ENCODE data around the gene FOXK2.

The FOXK2 gene

GRCh38 chr17:82613283-82614094, 94.0 kb downstream of the FOXK2 start:
- no peak for TF ChIP-seq CTCF (IDR thresholded peaks at IDR 0.05; ENCODE audit: extremely low read depth, missing control alignments)
- no peak for DNase-seq (ENCODE audit: low spot score)

- no peak for TF ChIP-seq CTCF (IDR thresholded peaks at IDR 0.05; ENCODE audit: extremely low read depth, missing control alignments)
- DNase-seq (ENCODE audit: low spot score) = no peak
Measured at GRCh38 chr17:82614095-82614631, 94.6 kb downstream of the FOXK2 start.

DNA sequence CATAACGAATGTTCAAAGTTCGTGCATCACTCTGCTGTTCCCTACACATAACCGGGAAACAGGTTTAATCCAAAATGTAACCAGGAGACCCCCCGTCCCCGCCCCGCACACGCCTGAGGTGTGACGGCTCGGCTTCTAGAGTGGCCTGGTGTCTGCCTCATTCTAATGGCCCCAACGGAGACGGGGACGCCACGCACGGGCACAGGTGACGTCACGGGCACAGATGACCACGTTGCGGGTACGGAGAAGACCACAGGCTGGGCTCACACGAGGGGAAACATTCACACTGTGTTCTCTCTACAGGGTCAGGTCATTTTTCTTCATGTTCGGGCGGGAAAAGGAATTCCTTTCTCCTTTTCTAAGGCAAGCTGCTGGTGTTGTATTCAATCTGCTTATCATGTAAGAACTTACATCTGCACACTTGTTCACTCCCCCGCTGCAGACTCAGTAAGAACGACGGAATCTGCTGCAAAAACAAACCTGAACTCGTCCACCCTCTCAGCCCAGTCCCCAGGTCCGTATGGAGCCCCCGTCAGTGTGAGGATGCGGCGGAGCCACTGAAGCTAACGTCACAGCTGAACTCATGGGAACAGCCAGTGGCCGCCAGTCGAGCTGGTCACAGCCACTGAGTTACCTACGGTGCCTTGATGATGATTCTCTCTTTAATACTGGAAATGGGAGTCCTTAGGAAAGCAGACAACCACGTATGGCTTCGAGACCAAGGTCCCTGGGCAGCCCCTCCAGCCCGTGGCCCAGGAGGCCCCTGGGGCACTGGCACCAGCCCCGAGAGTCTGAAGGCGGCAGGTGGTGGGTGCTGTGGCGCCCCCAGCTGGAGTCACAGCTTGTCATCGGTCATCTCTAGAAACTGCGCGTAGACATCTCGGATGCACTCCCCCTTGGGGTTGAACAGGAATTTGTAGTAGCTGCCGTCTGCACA, 95.8 kb downstream of the FOXK2 start:
- DNase-seq (ENCODE audit: low spot score) = no peak
- peak; percentile 16 for TF ChIP-seq CTCF (IDR thresholded peaks at IDR 0.05; ENCODE audit: extremely low read depth, missing control alignments)

DNA sequence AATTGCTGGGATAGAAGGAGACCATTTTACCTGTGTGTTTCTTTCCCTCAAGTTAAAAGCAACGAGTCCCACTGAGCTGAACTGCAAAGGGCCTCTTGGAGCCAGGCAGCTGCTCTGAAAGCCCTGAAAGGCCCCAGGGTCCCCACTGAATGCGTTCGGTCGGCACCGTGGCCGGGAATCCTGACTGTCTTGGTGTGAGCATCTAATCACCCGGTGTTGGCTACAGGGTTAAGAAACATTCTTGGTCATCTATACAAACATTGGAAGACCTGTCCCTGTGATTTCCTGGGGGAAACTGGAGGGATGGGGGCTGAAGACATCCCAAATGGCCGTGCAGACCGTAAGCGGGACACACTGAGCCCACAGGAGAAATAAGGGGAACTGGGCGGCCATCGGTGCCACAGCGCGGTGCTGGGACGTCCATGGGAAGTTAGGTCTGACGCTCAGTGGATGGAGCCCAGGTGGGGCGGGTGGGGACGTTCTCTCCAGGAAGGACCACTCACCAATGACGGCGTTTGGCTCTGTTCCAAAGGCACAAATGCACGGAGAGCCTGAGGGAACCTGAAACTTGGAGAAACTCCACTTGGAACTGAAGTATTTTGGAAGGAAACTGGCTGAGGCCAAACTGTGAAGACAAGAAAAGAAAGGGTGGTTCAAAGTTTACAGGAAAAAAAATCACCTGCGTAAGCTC, 96.6 kb downstream of the FOXK2 start:
- no peak for TF ChIP-seq CTCF (IDR thresholded peaks at IDR 0.05; ENCODE audit: extremely low read depth, missing control alignments)
- no peak for DNase-seq (ENCODE audit: low spot score)

DNA sequence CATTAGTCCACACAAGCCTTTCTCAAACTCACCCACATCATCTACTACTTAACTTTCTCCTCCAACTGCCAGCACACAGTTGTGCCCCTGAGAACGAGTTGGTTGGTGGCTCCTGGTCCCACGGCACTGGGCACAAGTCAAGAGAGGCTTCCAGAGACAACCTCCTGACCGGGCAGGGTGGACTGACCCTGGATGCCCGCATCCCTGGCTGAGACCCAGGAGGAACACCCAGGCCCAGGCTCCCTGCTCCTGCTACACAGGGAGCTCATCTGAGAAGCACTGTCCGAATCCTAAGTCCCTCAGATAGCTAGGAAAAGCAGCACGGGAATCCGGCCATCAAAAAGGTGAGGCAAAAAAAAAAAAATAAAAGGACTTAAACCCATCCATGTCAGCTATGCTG, 99.7 kb downstream of the FOXK2 start:
- no peak for DNase-seq (ENCODE audit: low spot score)
- no peak for TF ChIP-seq CTCF (IDR thresholded peaks at IDR 0.05; ENCODE audit: extremely low read depth, missing control alignments)

DNA sequence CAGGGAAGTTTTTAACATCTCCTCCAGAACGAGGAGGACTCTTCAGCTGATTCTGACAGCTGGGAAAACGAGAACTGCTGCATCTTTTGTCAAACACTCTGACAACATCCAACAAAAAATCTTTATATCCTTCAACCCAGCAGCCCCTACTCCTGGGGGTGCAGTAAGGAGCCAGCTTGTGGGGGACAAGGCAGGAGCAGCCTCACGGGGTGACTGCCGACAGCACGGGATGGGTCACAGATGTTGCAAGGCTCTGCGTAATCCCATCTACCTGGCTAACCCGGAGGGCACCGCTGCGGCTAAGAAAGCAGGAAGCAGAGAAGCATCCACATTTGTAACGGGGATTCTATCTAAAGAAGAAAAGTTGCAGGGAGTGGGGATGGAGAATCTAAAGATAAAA, 100.1 kb downstream of the FOXK2 start:
- no peak for TF ChIP-seq CTCF (IDR thresholded peaks at IDR 0.05; ENCODE audit: extremely low read depth, missing control alignments)
- no peak for DNase-seq (ENCODE audit: low spot score)

Data from GM20000 (cell line).